ENCODE data around the gene ABCA12.
"Not testable (repeated sequence)": the region's sequence is repeated elsewhere in the genome, so short reads cannot be mapped to it uniquely, and the experiment has no call there.

Gene ABCA12, protein sequence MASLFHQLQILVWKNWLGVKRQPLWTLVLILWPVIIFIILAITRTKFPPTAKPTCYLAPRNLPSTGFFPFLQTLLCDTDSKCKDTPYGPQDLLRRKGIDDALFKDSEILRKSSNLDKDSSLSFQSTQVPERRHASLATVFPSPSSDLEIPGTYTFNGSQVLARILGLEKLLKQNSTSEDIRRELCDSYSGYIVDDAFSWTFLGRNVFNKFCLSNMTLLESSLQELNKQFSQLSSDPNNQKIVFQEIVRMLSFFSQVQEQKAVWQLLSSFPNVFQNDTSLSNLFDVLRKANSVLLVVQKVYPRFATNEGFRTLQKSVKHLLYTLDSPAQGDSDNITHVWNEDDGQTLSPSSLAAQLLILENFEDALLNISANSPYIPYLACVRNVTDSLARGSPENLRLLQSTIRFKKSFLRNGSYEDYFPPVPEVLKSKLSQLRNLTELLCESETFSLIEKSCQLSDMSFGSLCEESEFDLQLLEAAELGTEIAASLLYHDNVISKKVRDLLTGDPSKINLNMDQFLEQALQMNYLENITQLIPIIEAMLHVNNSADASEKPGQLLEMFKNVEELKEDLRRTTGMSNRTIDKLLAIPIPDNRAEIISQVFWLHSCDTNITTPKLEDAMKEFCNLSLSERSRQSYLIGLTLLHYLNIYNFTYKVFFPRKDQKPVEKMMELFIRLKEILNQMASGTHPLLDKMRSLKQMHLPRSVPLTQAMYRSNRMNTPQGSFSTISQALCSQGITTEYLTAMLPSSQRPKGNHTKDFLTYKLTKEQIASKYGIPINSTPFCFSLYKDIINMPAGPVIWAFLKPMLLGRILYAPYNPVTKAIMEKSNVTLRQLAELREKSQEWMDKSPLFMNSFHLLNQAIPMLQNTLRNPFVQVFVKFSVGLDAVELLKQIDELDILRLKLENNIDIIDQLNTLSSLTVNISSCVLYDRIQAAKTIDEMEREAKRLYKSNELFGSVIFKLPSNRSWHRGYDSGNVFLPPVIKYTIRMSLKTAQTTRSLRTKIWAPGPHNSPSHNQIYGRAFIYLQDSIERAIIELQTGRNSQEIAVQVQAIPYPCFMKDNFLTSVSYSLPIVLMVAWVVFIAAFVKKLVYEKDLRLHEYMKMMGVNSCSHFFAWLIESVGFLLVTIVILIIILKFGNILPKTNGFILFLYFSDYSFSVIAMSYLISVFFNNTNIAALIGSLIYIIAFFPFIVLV (N-terminal part only)

DNA sequence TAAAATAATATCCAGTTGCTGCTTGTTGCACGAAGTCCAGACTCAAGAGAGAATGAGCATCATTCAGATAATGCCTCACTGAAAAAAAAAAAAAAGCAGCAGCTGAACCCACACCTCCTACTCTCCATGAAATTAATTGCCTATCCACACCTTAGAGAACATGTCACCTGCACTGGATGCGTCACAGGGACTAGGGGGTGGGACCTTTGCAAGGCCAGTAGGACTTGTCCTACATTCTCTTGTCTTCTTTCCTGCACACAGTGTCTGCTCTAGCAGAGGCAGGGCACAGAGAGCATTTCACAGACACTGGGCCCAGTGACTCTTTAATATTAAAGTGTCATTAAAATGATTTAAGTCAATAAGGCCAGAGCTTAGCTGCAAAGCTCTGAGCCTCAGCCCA, at the start of gene ABCA12:
TSS of gene ABCA12 (minus strand) at position 148 of the 400 bp plus-strand sequence. CDS start 418 bp downstream, outside the sequence.
- DNase-seq: no peak

DNA sequence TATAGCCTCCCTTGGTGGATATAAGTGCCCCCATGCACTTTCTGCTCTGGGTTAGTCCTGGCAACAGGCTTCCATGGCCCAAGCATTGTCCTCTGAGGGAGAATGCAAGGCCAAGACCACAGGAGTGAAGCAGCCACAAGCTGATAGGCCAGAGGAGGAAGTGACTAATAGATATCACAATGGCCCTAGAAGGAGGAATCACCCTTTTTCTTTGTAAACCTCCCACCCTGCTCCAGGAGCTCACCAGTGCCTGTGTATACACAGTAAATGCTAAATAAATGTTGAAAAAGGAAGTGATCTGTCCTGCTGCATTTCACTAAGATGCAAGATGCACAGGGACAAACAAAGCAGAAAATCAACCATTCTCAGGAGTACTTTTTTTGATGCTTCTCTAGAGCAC, 49.7 kb upstream of the ABCA12 start:
- DNase-seq: no peak

DNA sequence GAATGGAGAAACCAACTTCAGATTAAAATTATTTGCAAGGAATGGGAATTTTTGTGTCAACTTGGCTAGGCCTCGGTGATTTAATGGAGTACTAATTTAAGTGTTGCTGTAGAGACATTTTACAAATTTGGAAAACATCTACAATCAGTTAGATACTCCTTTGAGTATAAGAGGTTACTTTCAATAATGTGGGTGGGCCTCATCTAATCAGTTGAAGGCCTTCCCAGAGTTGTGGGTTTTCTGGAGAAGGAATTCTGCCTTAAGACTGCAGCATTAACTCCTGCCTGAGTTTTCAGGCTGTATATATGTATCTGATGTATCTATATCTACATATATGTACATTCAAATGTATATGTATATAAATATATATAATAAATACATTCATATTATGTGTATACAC, 47.6 kb upstream of the ABCA12 start:
- no peak for DNase-seq

DNA sequence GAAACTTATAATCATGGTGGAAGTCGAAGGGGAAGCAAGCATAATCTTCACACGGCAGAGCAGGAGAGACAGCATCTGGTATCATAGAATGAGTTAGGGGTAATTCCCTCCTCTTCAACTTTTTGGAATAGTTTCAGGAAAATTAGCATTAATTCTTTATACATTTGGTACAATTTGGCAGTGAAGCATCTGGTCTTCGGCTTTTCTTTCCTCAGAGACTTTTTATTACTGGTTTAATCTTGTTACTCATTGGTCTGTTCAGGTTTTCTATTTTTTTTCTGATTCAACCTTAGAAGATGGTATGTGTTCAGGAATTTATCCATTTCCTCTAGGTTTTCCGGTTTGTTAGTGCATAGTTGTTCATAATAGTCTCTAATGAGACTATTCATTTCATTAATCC, 39.7 kb upstream of the ABCA12 start:
- DNase-seq: no peak

DNA sequence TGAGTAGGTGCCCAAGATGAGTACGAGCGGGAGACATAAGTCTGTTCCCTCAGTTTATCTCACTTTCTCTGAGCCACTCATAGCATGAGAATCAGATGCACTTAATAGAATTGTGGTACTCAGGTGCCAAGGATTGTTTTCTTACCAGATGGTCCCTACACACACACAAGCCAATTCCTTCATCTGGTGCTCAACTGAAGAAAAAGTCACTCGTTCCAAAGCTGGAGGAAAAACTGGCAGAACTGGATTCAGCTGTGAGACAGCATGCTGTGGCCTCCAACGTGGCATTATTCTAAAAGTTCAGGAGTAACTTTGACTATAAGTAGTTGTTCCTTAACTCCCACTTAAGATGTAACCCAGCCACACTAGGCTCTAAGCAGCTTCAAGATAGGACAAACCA, 33.4 kb upstream of the ABCA12 start:
- no peak for DNase-seq

DNA sequence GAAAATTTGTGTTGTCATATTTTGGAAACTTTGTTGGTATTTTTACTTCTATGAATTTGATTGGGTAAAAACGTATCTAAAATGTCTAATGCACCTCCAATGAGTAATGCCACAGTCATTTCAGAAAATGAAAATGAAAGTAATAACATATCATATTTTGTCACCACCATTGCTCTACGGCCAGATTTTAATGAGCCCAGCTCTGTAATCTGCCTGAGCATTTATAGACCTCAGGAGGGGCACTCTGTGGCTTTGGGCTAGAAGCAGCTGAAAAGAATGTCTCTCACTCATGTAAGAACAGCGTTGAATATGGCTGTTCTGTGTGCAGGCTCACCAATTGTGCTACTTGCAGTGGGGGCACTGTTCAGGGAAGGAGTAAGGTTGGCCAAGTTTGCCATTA, 32.7 kb upstream of the ABCA12 start:
- DNase-seq: no peak

DNA sequence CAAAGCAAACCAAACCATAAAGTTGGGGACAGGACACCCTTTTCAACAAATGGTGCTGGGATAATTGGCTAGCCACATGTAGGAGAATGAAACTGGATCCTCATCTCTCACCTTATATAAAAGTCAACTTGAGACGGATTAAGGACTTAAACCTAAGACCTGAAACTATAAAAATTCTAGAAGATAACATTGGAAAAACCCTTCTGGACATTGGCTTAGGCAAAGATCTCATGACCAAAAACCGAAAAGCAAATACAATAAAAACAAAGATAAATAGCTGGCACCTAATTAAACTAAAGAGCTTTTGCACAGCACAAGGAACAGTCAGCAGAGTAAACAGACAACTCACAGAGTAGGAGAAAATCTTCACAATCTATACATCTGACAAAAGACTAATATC, 28.1 kb upstream of the ABCA12 start:
- DNase-seq: not testable (repeated sequence)

DNA sequence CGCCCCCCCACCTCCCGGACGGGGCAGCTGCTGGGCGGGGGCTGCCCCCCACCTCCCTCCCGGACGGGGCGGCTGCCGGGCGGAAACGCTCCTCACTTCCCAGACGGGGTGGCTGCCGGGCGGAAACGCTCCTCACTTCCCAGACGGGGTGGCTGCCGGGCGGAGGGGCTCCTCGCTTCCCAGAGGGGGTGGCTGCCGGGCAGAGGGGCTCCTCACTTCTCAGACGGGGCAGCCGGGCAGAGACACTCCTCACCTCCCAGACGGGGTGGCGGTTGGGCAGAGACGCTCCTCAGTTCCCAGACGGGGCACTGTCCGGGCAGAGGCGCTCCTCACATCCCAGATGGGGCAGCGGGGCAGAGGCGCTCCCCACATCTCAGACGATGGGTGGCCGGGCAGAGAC, 24.9 kb upstream of the ABCA12 start:
- not testable (repeated sequence) for DNase-seq

DNA sequence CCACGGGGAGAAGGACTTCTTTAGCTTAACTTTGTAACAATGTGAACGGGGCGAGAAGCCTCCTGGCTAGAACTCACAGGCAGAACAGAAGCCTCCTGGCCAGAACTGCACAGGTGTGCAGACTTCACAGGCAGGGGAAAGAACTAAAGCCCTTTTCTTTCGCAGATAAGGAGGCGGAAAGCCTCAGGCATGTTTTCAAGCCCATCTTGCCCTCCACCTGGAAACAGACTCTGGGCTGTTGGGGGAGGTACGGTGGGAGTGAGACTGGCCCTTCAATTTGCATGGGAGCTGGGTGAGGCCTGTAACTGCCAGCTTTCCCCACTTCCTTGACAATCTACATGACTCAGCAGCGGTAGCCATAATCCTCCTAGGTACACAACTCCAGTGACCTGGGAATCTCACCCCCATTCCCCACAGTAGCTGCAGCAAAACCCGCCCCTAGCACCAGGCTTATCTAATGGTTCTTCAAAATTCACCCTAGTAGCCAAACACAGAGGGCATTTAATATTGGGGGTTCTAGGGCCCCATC, 22.9 kb upstream of the ABCA12 start:
- DNase-seq: no peak

DNA sequence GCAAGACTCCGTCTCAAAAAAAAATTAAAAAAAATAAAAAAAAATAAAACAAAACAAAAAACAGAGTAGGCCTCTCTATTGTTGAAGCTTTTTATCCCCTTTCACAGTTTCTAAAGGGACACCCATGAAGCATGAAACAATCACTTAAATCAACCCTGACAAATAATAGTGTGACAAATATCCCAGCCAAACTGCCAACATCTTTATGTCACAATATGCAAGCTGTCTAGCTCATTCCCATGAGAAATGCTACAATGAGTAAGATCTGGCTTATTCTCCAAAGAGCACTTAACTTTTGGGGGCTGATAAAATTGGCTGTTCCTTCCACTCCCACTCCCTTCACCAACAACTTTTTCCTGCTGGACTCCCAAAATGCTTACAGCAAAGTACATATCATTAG, 21.7 kb upstream of the ABCA12 start:
- DNase-seq: no peak

DNA sequence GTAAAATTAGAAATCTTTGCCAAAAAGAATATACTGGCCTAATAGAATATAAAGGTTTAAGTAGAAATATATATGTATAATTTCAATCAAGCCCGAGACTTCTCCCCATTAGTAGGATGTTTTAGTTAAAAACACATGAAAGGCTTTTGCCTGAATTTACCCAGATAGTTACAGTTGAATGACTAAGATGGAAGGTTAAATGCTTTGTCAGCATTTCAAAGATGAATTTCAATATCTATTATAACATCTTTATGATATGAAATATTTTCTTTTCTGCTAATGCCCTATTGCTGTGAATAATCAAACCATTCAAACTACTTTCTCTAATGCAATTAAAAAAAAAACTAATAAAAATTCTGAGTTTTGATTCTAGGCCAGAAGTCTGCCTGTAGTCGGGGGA, 18.0 kb upstream of the ABCA12 start:
- no peak for DNase-seq

DNA sequence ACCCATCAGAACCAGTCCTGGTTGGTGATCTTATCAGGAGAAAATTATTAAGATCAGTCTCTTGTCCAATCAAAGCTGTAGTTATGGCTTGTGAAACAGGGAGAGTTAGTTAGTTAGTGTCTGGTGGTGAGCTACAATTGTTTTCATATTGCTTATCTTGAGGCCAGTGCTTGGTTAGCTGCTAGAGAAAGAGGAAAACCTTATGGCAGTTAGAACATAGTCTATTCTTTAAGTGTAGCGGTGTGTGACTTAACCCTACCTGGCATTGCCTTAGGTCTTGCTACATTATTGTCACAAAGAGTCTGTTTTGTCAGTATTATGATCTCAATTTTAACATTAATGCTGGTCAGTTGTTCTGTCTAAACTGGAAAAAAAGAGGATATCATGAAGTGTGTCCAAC, 11.5 kb upstream of the ABCA12 start:
- DNase-seq: no peak

DNA sequence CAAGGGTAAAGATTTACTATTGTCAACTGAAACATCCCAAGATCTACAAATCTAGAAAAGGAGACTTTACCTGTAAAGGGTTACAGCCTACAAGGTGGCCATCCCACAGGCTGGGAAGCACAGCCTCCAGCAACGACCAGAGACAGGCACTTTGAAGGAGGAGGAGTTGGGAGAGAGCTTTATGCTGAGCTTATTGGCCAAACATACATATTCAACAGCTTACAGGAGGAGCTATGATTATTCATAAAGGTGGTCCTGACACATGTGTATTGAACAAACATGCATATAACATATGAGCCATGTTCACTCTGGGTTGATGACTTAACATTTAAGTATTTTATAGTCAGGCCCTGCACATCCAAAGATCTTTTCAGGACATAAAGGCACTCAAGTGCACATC, 11.1 kb upstream of the ABCA12 start:
- DNase-seq: no peak

DNA sequence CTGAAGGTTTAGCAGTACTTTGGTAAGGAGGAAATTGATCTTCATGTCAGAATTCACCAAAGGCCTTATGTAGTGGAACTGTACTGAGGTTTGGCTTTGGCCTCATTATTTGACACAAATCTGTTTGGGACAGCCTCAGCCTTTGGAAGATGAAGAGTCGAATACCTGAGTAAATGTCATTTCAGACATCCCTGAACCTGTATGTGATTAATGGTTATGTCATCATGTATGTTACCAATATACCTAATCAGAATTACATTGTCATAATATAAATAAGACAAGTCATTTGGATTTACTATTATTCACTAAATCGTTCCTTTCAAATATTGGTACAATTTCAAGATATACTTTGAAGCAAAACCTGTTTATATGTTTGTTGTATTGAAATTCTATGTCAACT, 10.6 kb upstream of the ABCA12 start:
- DNase-seq: no peak

DNA sequence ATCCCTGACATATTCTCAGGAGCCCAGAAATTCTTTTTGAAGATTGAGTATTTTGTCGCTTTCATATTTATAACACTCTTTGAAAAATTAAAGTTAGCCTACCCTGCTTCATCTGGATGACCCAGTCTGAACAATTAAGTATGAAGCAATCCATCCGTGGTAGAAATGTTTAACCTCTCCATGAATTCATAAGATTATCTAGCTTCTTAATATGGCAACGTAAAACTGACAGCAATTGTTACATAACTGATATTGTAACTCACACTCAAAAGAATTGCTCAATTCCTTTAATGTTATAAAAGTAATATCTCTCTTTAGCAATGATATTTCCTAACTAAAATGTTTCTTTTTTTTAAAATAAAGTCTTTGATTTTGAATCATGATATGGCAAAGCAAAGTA, 7.2 kb upstream of the ABCA12 start:
- DNase-seq: no peak

DNA sequence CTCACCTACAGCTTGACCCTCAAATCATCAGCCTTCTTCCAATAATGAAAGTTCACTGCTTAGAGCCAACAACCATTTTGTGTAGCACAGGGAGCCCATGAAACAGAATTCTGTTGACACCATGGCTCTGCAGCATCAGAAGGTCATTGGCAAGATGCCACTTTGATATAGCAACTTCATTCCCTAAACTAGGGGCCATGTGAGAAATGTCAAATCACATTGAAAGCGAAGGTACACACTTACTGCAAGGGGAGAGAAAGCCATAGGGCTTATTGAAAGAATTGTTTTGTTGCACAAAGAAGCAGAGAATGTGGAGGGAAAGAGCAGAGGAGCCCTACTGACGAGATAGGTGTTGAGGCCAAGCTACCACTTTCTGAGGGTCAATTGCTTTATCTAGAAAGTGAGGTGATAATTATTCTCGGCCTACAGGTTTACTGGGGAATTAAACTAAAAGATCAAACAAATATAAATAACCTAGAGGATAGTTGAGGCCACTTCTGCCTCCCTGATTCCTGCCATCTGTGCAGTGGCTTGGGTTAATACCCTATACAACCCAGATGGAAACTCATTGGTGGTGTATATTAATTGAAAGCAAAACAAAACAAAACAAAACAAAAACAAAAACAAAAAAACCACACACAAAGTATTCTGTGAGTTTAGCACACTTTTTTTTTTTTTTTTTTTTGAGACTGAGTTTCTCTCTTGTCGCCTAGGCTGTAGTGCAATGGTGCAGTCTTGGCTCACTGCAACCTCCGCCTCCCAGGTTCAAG, 5.9 kb upstream of the ABCA12 start:
- no peak for DNase-seq

DNA sequence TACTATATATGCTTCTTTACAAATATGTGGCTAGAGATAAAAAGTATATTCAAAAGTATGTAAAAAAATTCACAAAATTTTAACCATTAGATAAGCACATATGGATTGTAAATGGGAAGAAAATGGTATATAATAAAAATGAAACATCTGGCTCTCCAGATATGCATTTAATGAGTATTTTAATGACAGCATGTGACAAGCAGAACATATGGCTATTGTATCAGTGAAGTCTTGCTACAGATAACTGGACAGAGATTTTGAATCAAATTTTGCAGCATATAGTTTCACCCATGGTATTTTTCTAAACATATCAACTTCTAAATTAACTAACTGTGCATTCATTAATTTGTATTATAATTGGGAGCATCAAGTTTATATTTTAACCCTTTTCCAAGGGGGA, 5.0 kb upstream of the ABCA12 start:
- no peak for DNase-seq

DNA sequence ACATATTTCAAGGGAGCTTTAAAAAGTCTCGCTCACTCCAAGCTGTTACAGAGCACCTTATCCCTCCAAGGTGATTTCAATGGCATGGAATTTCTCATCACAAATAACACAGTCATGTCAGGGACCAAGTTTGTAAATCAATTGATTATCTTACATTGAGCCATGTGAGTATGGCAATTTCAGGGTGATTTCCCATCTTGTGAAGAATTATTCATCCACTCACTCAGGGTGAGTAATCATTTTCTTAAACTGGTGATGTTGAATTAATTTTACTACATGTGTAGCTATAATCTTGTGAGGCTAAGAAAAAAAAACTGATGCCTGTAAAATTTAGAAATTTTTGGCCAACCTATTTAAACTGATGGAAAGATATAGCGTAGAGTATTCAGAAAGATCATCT, 3.3 kb upstream of the ABCA12 start:
- no peak for DNase-seq

DNA sequence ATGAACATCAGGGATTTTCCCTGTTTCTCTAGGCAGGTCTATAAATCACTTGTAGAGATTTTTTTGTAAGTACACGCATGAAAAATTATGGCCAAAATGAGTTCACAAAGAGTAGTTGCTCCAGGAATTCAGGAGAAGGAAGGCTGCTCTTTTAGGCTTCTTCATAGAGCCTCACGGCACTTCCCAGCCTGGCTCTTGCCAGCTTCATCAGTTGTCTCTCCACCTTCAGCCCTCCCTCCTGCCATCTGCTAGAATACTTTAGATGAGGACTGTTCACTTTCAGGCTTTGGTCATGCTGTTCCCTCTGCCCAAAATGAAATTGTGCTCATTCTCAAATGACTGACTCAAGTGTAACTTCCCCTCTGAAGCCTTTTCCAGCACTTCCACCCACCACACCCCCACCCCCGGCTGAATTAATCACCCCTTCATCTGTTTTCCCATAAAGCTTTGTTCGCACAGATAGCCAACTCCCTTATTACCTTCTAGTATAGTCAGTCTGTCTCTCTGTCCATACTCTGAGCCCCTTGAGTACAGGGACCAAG, 1.8 kb upstream of the ABCA12 start:
- no peak for DNase-seq

DNA sequence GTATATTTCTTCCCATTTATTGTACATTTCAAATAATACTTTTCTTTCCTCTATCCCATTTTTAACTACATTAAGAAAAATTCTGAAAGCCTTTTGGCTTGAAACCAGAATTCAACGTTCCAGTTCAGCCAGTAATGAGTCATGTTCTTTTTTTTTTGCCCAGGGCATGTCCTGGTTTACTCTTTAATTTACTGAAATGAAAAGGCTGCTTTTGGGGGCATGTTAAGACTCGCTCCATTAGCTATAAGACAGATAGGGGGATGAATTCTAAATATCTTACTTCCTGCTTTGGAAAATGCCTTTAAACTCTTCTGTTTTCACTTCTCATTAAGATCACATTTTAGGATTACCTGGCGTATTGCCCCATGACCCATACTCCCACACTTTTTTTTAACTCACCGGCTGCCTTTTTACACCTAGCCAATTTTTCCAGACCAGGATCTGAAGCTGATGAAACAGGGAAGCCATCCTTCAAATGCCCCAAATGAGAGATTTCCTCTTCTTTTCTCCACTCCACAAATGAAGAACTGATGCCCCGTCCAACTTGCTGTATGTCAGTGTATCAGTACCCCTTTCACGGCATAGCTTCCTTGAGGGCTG, 585 bp downstream of the ABCA12 start:
- no peak for DNase-seq

DNA sequence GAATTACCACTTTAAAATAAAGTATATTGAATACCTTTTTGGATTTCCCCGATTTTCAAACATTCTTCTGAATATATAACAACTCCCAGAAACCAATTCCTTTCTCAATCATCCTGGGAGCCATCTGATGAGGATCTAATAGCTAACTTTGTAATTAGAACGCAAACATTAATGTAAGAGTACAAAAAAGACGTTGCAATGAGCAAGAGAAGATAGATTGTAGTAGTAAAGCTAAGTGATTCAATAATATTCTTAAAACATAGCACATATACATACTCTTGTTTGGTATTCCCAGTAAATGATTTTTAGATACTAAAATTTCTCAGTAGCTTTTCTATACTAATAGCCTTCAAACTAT, 1.1 kb downstream of the ABCA12 start:
- no peak for DNase-seq
